AG10803 (cell line): ENCODE data around the gene RMND5A.

Experiments used
- DNase-seq: peaks from one replicate; pipeline ENCODE4 v3.0.0; 2010; ENCODE audit warnings: low read depth
- H3K4me3 ChIP-seq: 2 replicates; pipeline ENCODE4 v1.5.1; 2011; ENCODE audit warnings: mild to moderate bottlenecking, low read length, control low read depth
- CTCF ChIP-seq: conservative IDR thresholded peaks from 2 replicates; pipeline ENCODE4 v1.5.1; 2011; ENCODE audit warnings: mild to moderate bottlenecking, low read length, control low read depth, inconsistent platforms

Gene RMND5A

GRCh38 chr2:86791573-86791972, 71.5 kb downstream of the RMND5A start:
- DNase-seq = no peak
- TF ChIP-seq CTCF = no peak
- H3K4me3 ChIP-seq = no peak overlapping the region

- DNase-seq = no peak
- TF ChIP-seq CTCF = no peak
- H3K4me3 ChIP-seq = no peak overlapping the region
These were observed 73.7 kb downstream of the RMND5A start for GRCh38 chr2:86793752-86794151.

- no peak for DNase-seq
- no peak overlapping the region for H3K4me3 ChIP-seq
- no peak for TF ChIP-seq CTCF
These were observed 74.8 kb downstream of the RMND5A start for GRCh38 chr2:86794861-86795260.

- H3K4me3 ChIP-seq = no peak overlapping the region
- no peak for TF ChIP-seq CTCF
- no peak for DNase-seq
These were observed 80.9 kb downstream of the RMND5A start for GRCh38 chr2:86800856-86801567.

- no peak for TF ChIP-seq CTCF
- no peak overlapping the region for H3K4me3 ChIP-seq
- DNase-seq = no peak
These were observed 86.2 kb downstream of the RMND5A start for GRCh38 chr2:86806059-86806857.

GRCh38 chr2:86807133-86807467, 87.0 kb downstream of the RMND5A start:
- peak overlapping the region; percentile 40 for H3K4me3 ChIP-seq
- no peak for DNase-seq
- TF ChIP-seq CTCF = no peak
